ENCODE data around the gene RAPGEF6.

RAPGEF6 gene

GRCh38 chr5:131389869-131390265 lies 245.2 kb downstream of the RAPGEF6 start:
- Histone ChIP-seq H3K27ac (ENCODE audit: poor library complexity, severe bottlenecking) (no peak overlapping the region), H3K36me3 (ENCODE audit: low read depth) (peaks cover 72% of the 10 kb centered on the region), H3K4me3 (ENCODE audit: severe bottlenecking) (no peak overlapping the region), H3K4me1 (ENCODE audit: insufficient read depth, poor library complexity, severe bottlenecking) (no peaks in the 10 kb centered on the region), H3K27me3 (ENCODE audit: insufficient read depth, poor library complexity, severe bottlenecking) (no peaks in the 10 kb centered on the region), H3K9me3 (ENCODE audit: severe bottlenecking) (no peaks in the 10 kb centered on the region)
- no peak for DNase-seq (ENCODE audit: low spot score)
- TF ChIP-seq, protein P1, sequence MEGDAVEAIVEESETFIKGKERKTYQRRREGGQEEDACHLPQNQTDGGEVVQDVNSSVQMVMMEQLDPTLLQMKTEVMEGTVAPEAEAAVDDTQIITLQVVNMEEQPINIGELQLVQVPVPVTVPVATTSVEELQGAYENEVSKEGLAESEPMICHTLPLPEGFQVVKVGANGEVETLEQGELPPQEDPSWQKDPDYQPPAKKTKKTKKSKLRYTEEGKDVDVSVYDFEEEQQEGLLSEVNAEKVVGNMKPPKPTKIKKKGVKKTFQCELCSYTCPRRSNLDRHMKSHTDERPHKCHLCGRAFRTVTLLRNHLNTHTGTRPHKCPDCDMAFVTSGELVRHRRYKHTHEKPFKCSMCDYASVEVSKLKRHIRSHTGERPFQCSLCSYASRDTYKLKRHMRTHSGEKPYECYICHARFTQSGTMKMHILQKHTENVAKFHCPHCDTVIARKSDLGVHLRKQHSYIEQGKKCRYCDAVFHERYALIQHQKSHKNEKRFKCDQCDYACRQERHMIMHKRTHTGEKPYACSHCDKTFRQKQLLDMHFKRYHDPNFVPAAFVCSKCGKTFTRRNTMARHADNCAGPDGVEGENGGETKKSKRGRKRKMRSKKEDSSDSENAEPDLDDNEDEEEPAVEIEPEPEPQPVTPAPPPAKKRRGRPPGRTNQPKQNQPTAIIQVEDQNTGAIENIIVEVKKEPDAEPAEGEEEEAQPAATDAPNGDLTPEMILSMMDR (IDR thresholded peaks at IDR 0.05; ENCODE audit: poor library complexity, severe bottlenecking), result no peak
- ATAC-seq (ENCODE audit: low read depth), result no peak

GRCh38 chr5:131389096-131389868 lies 245.7 kb downstream of the RAPGEF6 start:
- TF ChIP-seq, protein P1 (IDR thresholded peaks at IDR 0.05; ENCODE audit: poor library complexity, severe bottlenecking), result no peak
- ATAC-seq (ENCODE audit: low read depth) (no peak), DNase-seq (ENCODE audit: low spot score) (no peak)
- no peaks in the 10 kb centered on the region for H3K4me1 ChIP-seq (ENCODE audit: insufficient read depth, poor library complexity, severe bottlenecking)
- no peaks in the 10 kb centered on the region for H3K27me3 ChIP-seq (ENCODE audit: insufficient read depth, poor library complexity, severe bottlenecking)
- peaks cover 66% of the 10 kb centered on the region for H3K36me3 ChIP-seq (ENCODE audit: low read depth)
- no peak overlapping the region for H3K4me3 ChIP-seq (ENCODE audit: severe bottlenecking)
- H3K27ac ChIP-seq (ENCODE audit: poor library complexity, severe bottlenecking), result no peak overlapping the region
- H3K9me3 ChIP-seq (ENCODE audit: severe bottlenecking), result no peaks in the 10 kb centered on the region

DNA sequence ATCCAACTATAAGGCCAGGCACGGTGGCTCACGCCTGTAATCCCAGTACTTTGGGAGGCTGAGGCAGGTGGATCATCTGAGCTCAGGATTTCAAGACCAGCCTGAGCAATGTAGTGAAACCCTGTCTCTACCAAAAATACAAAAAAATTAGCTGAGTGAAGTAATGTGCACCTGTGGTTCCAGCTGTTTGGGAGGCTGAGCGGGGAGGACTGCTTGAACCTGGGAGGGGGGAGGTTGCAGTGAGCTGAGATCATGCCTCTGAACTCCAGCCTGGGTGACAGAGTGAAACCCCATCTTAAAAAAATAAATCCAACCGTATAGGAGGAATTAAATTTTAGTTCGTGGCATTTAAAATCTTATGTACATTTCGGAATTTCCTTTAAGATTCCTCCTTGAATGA lies 247.8 kb downstream of the RAPGEF6 start:
- ATAC-seq (ENCODE audit: low read depth), result no peak
- Histone ChIP-seq H3K36me3 (ENCODE audit: low read depth) (peaks cover 48% of the 10 kb centered on the region), H3K4me1 (ENCODE audit: insufficient read depth, poor library complexity, severe bottlenecking) (no peaks in the 10 kb centered on the region), H3K9me3 (ENCODE audit: severe bottlenecking) (no peaks in the 10 kb centered on the region), H3K27me3 (ENCODE audit: insufficient read depth, poor library complexity, severe bottlenecking) (no peaks in the 10 kb centered on the region), H3K4me3 (ENCODE audit: severe bottlenecking) (no peak overlapping the region), H3K27ac (ENCODE audit: poor library complexity, severe bottlenecking) (no peak overlapping the region)
- TF ChIP-seq, protein P1 (IDR thresholded peaks at IDR 0.05; ENCODE audit: poor library complexity, severe bottlenecking), result no peak
- DNase-seq (ENCODE audit: low spot score), result no peak

DNA sequence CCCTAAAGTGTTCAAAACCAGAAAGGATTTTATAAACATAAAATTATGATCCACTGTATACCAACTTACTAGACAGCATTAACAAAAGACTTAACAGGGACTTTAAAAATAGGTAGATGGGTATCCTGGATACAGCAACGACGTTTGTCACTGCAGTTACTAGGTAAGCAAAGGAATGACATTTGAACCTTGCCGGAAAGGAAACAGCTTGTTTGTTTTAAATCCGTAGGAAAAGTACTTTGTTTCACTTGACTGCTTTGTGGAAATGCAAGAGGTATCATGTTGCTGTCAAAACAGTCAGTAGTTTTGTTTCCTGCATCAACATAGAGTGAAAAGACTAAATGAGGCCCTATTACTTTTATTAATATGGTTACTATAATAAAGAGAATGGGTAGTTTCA lies 248.2 kb downstream of the RAPGEF6 start:
- Histone ChIP-seq H3K27ac (ENCODE audit: poor library complexity, severe bottlenecking) (no peak overlapping the region), H3K4me1 (ENCODE audit: insufficient read depth, poor library complexity, severe bottlenecking) (no peaks in the 10 kb centered on the region), H3K36me3 (ENCODE audit: low read depth) (peaks cover 44% of the 10 kb centered on the region), H3K27me3 (ENCODE audit: insufficient read depth, poor library complexity, severe bottlenecking) (no peaks in the 10 kb centered on the region), H3K9me3 (ENCODE audit: severe bottlenecking) (no peaks in the 10 kb centered on the region), H3K4me3 (ENCODE audit: severe bottlenecking) (no peak overlapping the region)
- no peak for DNase-seq (ENCODE audit: low spot score)
- TF ChIP-seq, protein P1 (IDR thresholded peaks at IDR 0.05; ENCODE audit: poor library complexity, severe bottlenecking), result no peak
- no peak for ATAC-seq (ENCODE audit: low read depth)

GRCh38 chr5:131386124-131386523 lies 248.9 kb downstream of the RAPGEF6 start:
- Histone ChIP-seq H3K9me3 (ENCODE audit: severe bottlenecking) (no peaks in the 10 kb centered on the region), H3K36me3 (ENCODE audit: low read depth) (peaks cover 37% of the 10 kb centered on the region), H3K4me1 (ENCODE audit: insufficient read depth, poor library complexity, severe bottlenecking) (no peaks in the 10 kb centered on the region), H3K4me3 (ENCODE audit: severe bottlenecking) (no peak overlapping the region), H3K27ac (ENCODE audit: poor library complexity, severe bottlenecking) (no peak overlapping the region), H3K27me3 (ENCODE audit: insufficient read depth, poor library complexity, severe bottlenecking) (no peaks in the 10 kb centered on the region)
- DNase-seq (ENCODE audit: low spot score) (no peak), ATAC-seq (ENCODE audit: low read depth) (no peak)
- TF ChIP-seq, protein P1 (IDR thresholded peaks at IDR 0.05; ENCODE audit: poor library complexity, severe bottlenecking), result no peak

Measured in RWPE2 (cell line).